ENCODE measurements around the gene AHRR. TPM values are rescaled to one million over a fixed set of nuclear protein-coding genes. Genes with fewer than 3 reads are reported as not detected.

Gene AHRR
- total and polyA plus RNA-seq, 2 experiments from 2014 or later: 0.27 to 1.8 TPM

DNA sequence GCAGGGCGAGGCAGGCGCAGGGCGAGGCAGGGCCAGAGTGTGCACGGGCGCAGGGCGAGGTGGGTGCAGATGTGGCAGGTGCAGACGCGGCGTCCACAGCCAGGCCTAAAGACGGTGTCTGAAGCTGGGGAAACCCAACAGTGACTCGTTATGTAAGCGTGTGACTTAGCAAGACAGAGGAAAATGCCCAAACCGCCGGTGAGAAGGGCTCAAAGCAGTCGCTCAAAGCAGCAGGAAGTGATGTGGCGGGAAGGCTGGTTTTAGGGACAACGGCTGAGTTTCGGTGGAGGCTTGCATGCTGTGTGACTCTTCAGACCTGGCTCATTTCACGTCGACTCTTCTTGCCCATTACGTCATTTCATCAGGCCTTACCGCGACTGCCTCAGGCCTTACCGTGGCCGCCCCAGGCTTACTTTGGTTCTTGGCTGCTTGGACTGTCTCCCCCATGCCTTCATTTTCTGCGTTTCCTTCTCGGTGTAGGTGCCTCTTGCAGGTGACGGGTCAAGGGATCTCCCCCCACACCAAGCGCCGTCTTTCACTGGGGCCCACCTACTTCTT is 71.0 kb downstream of the AHRR start:
- H3K4me1 Mint-ChIP-seq: peaks cover 33% of the 10 kb centered on the region
- H3K9me2 ChIP-seq (ENCODE audit: insufficient read depth): no peaks in the 10 kb centered on the region
- no peak for TF ChIP-seq POLR2AphosphoS5 (IDR thresholded peaks at IDR 0.05; ENCODE audit: low read depth)
- TF ChIP-seq NANOG (IDR thresholded peaks at IDR 0.05; ENCODE audit: borderline replicate concordance): no peak
- TF ChIP-seq EZH2 (IDR thresholded peaks at IDR 0.05; ENCODE audit: low read depth, unreplicated experiment): no peak
- no peak for TF ChIP-seq CREB1 (CRISPR knock-in tag; IDR thresholded peaks at IDR 0.05; ENCODE audit: low read depth)
- TF ChIP-seq JUNB (IDR thresholded peaks at IDR 0.05; ENCODE audit: unreplicated experiment): no peak
- no peak for TF ChIP-seq EZH2phosphoT487 (IDR thresholded peaks at IDR 0.05; ENCODE audit: unreplicated experiment)
- no peak for TF ChIP-seq ZNF462 (CRISPR knock-in tag; IDR thresholded peaks at IDR 0.05)
- TF ChIP-seq, protein P1, sequence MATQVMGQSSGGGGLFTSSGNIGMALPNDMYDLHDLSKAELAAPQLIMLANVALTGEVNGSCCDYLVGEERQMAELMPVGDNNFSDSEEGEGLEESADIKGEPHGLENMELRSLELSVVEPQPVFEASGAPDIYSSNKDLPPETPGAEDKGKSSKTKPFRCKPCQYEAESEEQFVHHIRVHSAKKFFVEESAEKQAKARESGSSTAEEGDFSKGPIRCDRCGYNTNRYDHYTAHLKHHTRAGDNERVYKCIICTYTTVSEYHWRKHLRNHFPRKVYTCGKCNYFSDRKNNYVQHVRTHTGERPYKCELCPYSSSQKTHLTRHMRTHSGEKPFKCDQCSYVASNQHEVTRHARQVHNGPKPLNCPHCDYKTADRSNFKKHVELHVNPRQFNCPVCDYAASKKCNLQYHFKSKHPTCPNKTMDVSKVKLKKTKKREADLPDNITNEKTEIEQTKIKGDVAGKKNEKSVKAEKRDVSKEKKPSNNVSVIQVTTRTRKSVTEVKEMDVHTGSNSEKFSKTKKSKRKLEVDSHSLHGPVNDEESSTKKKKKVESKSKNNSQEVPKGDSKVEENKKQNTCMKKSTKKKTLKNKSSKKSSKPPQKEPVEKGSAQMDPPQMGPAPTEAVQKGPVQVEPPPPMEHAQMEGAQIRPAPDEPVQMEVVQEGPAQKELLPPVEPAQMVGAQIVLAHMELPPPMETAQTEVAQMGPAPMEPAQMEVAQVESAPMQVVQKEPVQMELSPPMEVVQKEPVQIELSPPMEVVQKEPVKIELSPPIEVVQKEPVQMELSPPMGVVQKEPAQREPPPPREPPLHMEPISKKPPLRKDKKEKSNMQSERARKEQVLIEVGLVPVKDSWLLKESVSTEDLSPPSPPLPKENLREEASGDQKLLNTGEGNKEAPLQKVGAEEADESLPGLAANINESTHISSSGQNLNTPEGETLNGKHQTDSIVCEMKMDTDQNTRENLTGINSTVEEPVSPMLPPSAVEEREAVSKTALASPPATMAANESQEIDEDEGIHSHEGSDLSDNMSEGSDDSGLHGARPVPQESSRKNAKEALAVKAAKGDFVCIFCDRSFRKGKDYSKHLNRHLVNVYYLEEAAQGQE (IDR thresholded peaks at IDR 0.05; ENCODE audit: unreplicated experiment): no peak
- no peak for TF ChIP-seq CTCF (conservative IDR thresholded peaks at IDR 0.05; ENCODE audit: low read depth in 2 of 2)
- TF ChIP-seq, protein P2, sequence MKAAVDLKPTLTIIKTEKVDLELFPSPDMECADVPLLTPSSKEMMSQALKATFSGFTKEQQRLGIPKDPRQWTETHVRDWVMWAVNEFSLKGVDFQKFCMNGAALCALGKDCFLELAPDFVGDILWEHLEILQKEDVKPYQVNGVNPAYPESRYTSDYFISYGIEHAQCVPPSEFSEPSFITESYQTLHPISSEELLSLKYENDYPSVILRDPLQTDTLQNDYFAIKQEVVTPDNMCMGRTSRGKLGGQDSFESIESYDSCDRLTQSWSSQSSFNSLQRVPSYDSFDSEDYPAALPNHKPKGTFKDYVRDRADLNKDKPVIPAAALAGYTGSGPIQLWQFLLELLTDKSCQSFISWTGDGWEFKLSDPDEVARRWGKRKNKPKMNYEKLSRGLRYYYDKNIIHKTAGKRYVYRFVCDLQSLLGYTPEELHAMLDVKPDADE (IDR thresholded peaks at IDR 0.05): no peak
- no peak for TF ChIP-seq ZNF331 (CRISPR knock-in tag; IDR thresholded peaks at IDR 0.05; ENCODE audit: low read depth)
- no peak for TF ChIP-seq STAT1 (IDR thresholded peaks at IDR 0.05; ENCODE audit: unreplicated experiment)
- TF ChIP-seq ZNF114 (CRISPR knock-in tag; IDR thresholded peaks at IDR 0.05): no peak
- H3K4me3 ChIP-seq: no peak overlapping the region
- H3K27ac Mint-ChIP-seq: peak overlapping the region; percentile 73; the same call in 1 of the 2 replicates
- H2AFZ ChIP-seq: no peak overlapping the region
- H3K4me1 ChIP-seq (ENCODE audit: insufficient read depth): no peaks in the 10 kb centered on the region
- H3K4me3 Mint-ChIP-seq: no peak overlapping the region
- no peak overlapping the region for H3K27ac ChIP-seq (ENCODE audit: low read depth)
- peaks cover 3% of the 10 kb centered on the region; the same call in 1 of the 3 replicates for H3K9me3 Mint-ChIP-seq
- no peaks in the 10 kb centered on the region; the same call in 2 of the 3 replicates for H3K36me3 Mint-ChIP-seq (ENCODE audit: low read depth)
- no peaks in the 10 kb centered on the region for H3K27me3 ChIP-seq (ENCODE audit: insufficient read depth)
- H3K27me3 Mint-ChIP-seq (ENCODE audit: insufficient read depth, low read depth, poor library complexity): peaks cover 16% of the 10 kb centered on the region
- peaks cover 6% of the 10 kb centered on the region; the same call in 1 of the 2 replicates for H3F3A ChIP-seq (replicated peaks; ENCODE audit: low read depth)
- no peak overlapping the region for H3K4me2 ChIP-seq
- no peaks in the 10 kb centered on the region for H3K36me3 ChIP-seq (ENCODE audit: insufficient read depth)
- no peaks in the 10 kb centered on the region for H3K79me2 ChIP-seq (replicated peaks; ENCODE audit: insufficient read depth)
- ATAC-seq (no peak; the same call in 2 of the 3 replicates), DNase-seq (ENCODE audit: low spot score) (peak; percentile 47)
- H4K20me1 ChIP-seq (replicated peaks; ENCODE audit: insufficient read depth): no peaks in the 10 kb centered on the region
